ENCODE measurements around the gene AP2A1. TPM values are rescaled to one million over a fixed set of nuclear protein-coding genes. Genes with fewer than 3 reads are reported as not detected.
A peak's percentile ranks its signal among the peaks of the same experiment; 100 is the strongest.
"Not testable (repeated sequence)": the region's sequence is repeated elsewhere in the genome, so short reads cannot be mapped to it uniquely, and the experiment has no call there.

AP2A1 gene
- total RNA-seq, 1 donor from 2014 or later: 96.7 TPM

- TF ChIP-seq CTCF (conservative IDR thresholded peaks at IDR 0.05): no peak
- no peaks in the 10 kb centered on the region for H3K27me3 Mint-ChIP-seq (ENCODE audit: low read depth)
- H3K9me3 Mint-ChIP-seq: no peaks in the 10 kb centered on the region
- peak overlapping the region; percentile 88 for H3K27ac Mint-ChIP-seq (ENCODE audit: unreplicated experiment)
- peaks cover 45% of the 10 kb centered on the region for H3K4me1 Mint-ChIP-seq
- H3K4me3 Mint-ChIP-seq: peak overlapping the region; percentile 20
- H3K36me3 Mint-ChIP-seq (ENCODE audit: low read depth): no peaks in the 10 kb centered on the region
- no peak for DNase-seq (ENCODE audit: low read depth, low spot score)
These were observed 47.2 kb downstream of the AP2A1 start for GRCh38 chr19:49814010-49814409.

GRCh38 chr19:49816590-49816989 lies 49.8 kb downstream of the AP2A1 start:
- peaks cover 52% of the 10 kb centered on the region for H3K4me1 Mint-ChIP-seq
- no peak overlapping the region for H3K27ac Mint-ChIP-seq (ENCODE audit: unreplicated experiment)
- H3K27me3 Mint-ChIP-seq (ENCODE audit: low read depth): no peaks in the 10 kb centered on the region
- peak overlapping the region; percentile 65 for H3K4me3 Mint-ChIP-seq
- DNase-seq (ENCODE audit: low read depth, low spot score): no peak
- no peaks in the 10 kb centered on the region for H3K9me3 Mint-ChIP-seq
- TF ChIP-seq CTCF (conservative IDR thresholded peaks at IDR 0.05): no peak
- no peaks in the 10 kb centered on the region for H3K36me3 Mint-ChIP-seq (ENCODE audit: low read depth)

GRCh38 chr19:49817964-49818648 lies 51.3 kb downstream of the AP2A1 start, which contains the start of gene MED25:
Gene MED25 (plus strand): TSS chr19:49818289. CDS start chr19:49818342, 53 bp downstream.
- DNase-seq (ENCODE audit: low read depth, low spot score): peak; percentile 82
- no peaks in the 10 kb centered on the region for H3K27me3 Mint-ChIP-seq (ENCODE audit: low read depth)
- H3K36me3 Mint-ChIP-seq (ENCODE audit: low read depth): peaks cover 1% of the 10 kb centered on the region
- H3K27ac Mint-ChIP-seq (ENCODE audit: unreplicated experiment): peak within 1 kb of the TSS; percentile 99
- H3K9me3 Mint-ChIP-seq: no peaks in the 10 kb centered on the region
- H3K4me3 Mint-ChIP-seq: peak within 1 kb of the TSS; percentile 100
- TF ChIP-seq CTCF (conservative IDR thresholded peaks at IDR 0.05): peak; percentile 52
- peaks cover 40% of the 10 kb centered on the region for H3K4me1 Mint-ChIP-seq

DNA sequence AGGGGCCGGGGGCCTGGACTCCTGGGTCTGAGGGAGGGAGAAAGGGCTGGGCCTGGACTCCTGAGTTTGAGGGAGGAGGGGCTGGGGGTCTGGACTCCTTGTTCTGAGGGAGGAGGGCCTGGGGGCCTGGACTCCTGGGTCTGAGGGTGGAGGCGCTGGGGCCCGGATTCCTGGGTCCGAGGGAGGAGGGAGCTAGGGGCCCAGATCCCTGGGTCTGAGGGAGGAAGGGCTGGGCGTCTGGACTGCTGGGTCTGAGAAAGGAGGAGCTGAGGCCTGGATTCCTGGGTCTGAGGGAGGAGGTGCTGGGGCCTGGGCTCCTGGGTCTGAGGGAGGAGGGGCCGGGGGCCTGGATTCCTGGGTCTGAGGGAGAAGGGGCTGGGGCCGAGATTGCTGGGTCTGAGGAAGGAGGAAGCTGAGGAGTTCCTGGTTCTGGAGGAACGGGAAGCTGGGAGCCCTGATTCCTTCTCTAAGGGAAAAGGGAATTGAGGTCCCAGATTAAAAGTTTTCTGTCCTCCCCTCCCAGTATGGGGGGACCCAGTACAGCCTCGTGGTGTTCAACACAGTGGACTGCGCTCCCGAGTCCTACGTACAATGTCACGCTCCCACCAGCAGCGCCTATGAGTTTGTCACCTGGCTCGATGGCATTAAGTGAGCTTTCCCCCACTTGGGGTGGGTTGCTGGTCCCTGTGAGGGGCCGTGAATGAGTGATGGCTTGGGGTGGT lies 52.0 kb downstream of the AP2A1 start:
- no peak for TF ChIP-seq CTCF (conservative IDR thresholded peaks at IDR 0.05)
- H3K27me3 Mint-ChIP-seq (ENCODE audit: low read depth): no peaks in the 10 kb centered on the region
- H3K9me3 Mint-ChIP-seq: no peaks in the 10 kb centered on the region
- peak overlapping the region; percentile 100 for H3K4me3 Mint-ChIP-seq
- H3K27ac Mint-ChIP-seq (ENCODE audit: unreplicated experiment): peak overlapping the region; percentile 99
- H3K36me3 Mint-ChIP-seq (ENCODE audit: low read depth): peaks cover 5% of the 10 kb centered on the region
- DNase-seq (ENCODE audit: low read depth, low spot score): no peak
- peaks cover 34% of the 10 kb centered on the region for H3K4me1 Mint-ChIP-seq

DNA sequence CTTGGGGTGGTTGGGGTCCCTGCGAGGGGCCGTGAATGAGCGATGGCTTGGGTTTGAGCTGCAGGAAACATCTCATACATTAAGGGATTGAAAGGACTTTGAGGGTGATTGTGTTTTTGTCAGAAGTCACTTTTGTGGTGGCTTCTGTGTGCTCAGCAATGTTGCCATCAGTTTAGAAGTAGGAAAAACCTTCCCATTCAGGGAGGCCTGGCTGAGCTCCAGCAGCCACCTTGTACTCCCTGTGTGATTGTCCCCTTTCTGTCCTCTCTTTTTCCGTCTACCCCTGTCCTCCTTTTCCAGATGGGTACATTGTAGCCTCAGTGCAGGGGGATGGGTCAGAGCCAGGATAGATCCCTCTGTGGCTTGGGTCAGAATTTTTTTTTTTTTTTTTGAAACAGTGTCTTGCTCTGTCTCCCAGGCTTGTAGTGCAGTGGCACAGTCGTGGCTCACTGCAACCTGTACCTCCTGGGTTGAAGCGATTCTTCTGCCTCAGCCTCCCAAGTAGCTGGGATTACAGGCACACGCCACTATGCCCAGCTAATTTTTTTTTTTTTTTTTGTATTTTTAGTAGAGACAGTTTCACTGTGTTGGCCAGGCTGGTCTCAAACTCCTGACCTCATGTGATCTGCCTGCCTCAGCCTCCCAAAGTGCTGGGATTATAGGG lies 52.8 kb downstream of the AP2A1 start:
- not testable (repeated sequence) for H3K9me3 Mint-ChIP-seq; H3K27me3 Mint-ChIP-seq (ENCODE audit: low read depth); H3K36me3 Mint-ChIP-seq (ENCODE audit: low read depth); DNase-seq (ENCODE audit: low read depth, low spot score)
- peak overlapping the region; percentile 79 for H3K27ac Mint-ChIP-seq (ENCODE audit: unreplicated experiment)
- H3K4me3 Mint-ChIP-seq: peak overlapping the region; percentile 100
- peaks cover 29% of the 10 kb centered on the region for H3K4me1 Mint-ChIP-seq

All from neural crest cell (in vitro differentiated cells).